Mesodermal cell (in vitro differentiated cells): Measurements from ENCODE around the gene PALLD.

Experiments used
- H3K27ac ChIP-seq: 2 replicates; pipeline ENCODE4 v1.7.0; 2013; ENCODE audit warnings: mild to moderate bottlenecking, low read depth, low read length, moderate library complexity; ENCODE audit not compliant: severe bottlenecking
- H3K36me3 ChIP-seq: 2 replicates; pipeline ENCODE4 v1.7.1; 2013; ENCODE audit warnings: mild to moderate bottlenecking, low read length, moderate library complexity; ENCODE audit not compliant: control insufficient read depth, insufficient read depth
- H3K4me1 ChIP-seq: one replicate; pipeline ENCODE4 v1.7.1; 2013; ENCODE audit warnings: mild to moderate bottlenecking, low read length; ENCODE audit not compliant: insufficient read depth, control insufficient read depth, poor library complexity, severe bottlenecking
- H3K4me3 ChIP-seq: 2 replicates; pipeline ENCODE4 v1.7.0; 2013; ENCODE audit warnings: low read length, control low read depth, mild to moderate bottlenecking; ENCODE audit not compliant: insufficient read depth, poor library complexity, severe bottlenecking; ENCODE audit errors: extremely low read depth
- H3K9me3 ChIP-seq: 2 replicates; pipeline ENCODE4 v1.7.1; 2013; ENCODE audit warnings: mild to moderate bottlenecking, low read length, moderate library complexity; ENCODE audit not compliant: control insufficient read depth
- WGBS, 2 experiments: methylation state at CpG; one replicate each; pipeline ENCODE4 v1.1.5; 2013; ENCODE audit warnings: missing lambda C conversion rate in 2 of 2; ENCODE audit not compliant: insufficient coverage in 2 of 2; 5-methylcytosine and 5-hydroxymethylcytosine counted together

The PALLD gene

GRCh38 chr4:168900080-168900479 is 403.2 kb downstream of the PALLD start:
- Histone ChIP-seq H3K4me1 (no peaks in the 10 kb centered on the region), H3K36me3 (peaks cover 85% of the 10 kb centered on the region), H3K4me3 (no peak overlapping the region), H3K9me3 (no peaks in the 10 kb centered on the region), H3K27ac (no peak overlapping the region)
- 93 to 100% methylated on average over 2 of the region's 2 CpGs for WGBS, 2 experiments

GRCh38 chr4:168907119-168907698 is 410.4 kb downstream of the PALLD start:
- Histone ChIP-seq H3K36me3 (peaks cover 76% of the 10 kb centered on the region), H3K27ac (peak overlapping the region; percentile 71)
- WGBS, 2 experiments: no CpG with 5 or more reads among the region's 2 CpGs

GRCh38 chr4:168908093-168908492 is 411.2 kb downstream of the PALLD start:
- H3K9me3 ChIP-seq: no peaks in the 10 kb centered on the region
- H3K27ac ChIP-seq: peak overlapping the region; percentile 71
- H3K36me3 ChIP-seq: peaks cover 76% of the 10 kb centered on the region
- H3K4me3 ChIP-seq: no peak overlapping the region
- no CpG with 5 or more reads among the region's 1 CpG for WGBS, 2 experiments
- H3K4me1 ChIP-seq: peaks cover 15% of the 10 kb centered on the region

More at GRCh38 chr4:168907119-168907698, 410.4 kb downstream of the PALLD start:
- H3K4me1 ChIP-seq: peaks cover 15% of the 10 kb centered on the region
- no peak overlapping the region for H3K4me3 ChIP-seq
- no peaks in the 10 kb centered on the region for H3K9me3 ChIP-seq

- no peaks in the 10 kb centered on the region for H3K9me3 ChIP-seq
- H3K36me3 ChIP-seq: peaks cover 77% of the 10 kb centered on the region
- no peak overlapping the region for H3K4me3 ChIP-seq
- no peak overlapping the region for H3K27ac ChIP-seq
- peaks cover 15% of the 10 kb centered on the region for H3K4me1 ChIP-seq
- WGBS, 2 experiments: 100% methylated on average over 1 of the region's 3 CpGs; no CpG with 5 or more reads in 1 of the 2 experiments
These were observed 412.0 kb downstream of the PALLD start for GRCh38 chr4:168908851-168909273.

DNA sequence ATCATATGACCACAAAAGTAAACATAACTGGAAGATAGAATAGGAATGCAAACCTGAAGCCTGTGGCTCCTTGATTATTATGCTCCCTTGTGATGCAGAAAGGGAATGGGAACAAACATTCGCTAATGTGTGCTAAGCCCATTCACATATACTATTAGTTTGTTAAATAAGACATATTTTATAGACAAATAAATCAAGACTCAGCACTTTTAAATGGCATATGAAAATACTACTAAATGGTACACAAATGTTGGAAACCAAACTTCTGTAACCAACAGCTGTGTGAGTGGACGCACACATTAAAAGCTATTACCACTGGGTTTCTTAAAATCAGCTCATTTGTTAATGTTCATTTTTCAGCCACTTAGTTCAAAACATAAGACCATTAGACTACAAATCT is 417.2 kb downstream of the PALLD start:
- WGBS, 2 experiments: no CpG with 5 or more reads among the region's 2 CpGs
- Histone ChIP-seq H3K27ac (no peak overlapping the region), H3K36me3 (peaks cover 72% of the 10 kb centered on the region), H3K4me1 (no peaks in the 10 kb centered on the region), H3K9me3 (no peaks in the 10 kb centered on the region), H3K4me3 (no peak overlapping the region)

DNA sequence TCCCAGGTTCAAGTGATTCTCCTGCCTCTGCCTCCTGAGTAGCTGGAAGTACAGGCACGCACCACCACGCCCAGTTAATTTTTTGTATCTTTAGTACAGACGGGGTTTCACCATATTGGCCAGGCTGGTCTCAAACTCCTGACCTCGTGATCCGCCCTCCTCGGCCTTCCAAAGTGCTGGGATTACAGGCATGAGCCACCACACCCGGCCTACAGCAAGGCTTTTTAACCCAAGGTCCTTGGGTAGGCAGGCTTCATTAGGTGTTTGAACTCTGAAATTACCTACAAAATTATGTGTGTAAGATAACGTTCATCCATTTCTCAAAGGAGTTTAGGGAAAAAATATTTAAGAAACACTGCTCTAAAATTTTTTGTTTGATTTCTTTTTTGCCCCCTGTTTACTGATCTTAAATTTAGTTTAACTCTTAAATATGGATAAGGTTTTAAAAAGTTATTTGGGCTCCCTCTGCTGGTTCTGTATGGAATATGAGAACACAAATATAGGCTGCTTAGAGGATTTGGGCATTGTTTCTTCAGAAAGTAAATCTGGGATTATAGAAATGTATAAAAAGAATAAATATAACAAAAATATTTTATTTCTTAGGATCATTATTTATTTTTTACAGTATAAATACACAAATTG is 420.4 kb downstream of the PALLD start:
- 88 to 93% methylated on average over 6 to 7 of the region's 8 CpGs for WGBS, 2 experiments
- H3K36me3 ChIP-seq: peaks cover 68% of the 10 kb centered on the region

GRCh38 chr4:168919706-168920324 is 423.0 kb downstream of the PALLD start:
- WGBS, 2 experiments: 94 to 100% methylated on average over 1 to 3 of the region's 4 CpGs
- H3K4me1 ChIP-seq: no peaks in the 10 kb centered on the region
- no peaks in the 10 kb centered on the region for H3K9me3 ChIP-seq
- H3K27ac ChIP-seq: no peak overlapping the region
- H3K36me3 ChIP-seq: peaks cover 64% of the 10 kb centered on the region
- no peak overlapping the region for H3K4me3 ChIP-seq

More for the DNA sequence above, 420.4 kb downstream of the PALLD start:
- H3K4me3 ChIP-seq: no peak overlapping the region
- H3K4me1 ChIP-seq: no peaks in the 10 kb centered on the region
- H3K27ac ChIP-seq: no peak overlapping the region
- no peaks in the 10 kb centered on the region for H3K9me3 ChIP-seq

- no peak overlapping the region for H3K4me3 ChIP-seq
- 100% methylated on average over 2 of the region's 6 CpGs; no CpG with 5 or more reads in 1 of the 2 experiments for WGBS, 2 experiments
- H3K4me1 ChIP-seq: no peaks in the 10 kb centered on the region
- peaks cover 70% of the 10 kb centered on the region for H3K36me3 ChIP-seq
- peak overlapping the region; percentile 23 for H3K27ac ChIP-seq
- no peaks in the 10 kb centered on the region for H3K9me3 ChIP-seq
These were observed 423.7 kb downstream of the PALLD start for GRCh38 chr4:168920441-168921065.

- Histone ChIP-seq H3K4me3 (no peak overlapping the region), H3K36me3 (peaks cover 79% of the 10 kb centered on the region), H3K4me1 (no peaks in the 10 kb centered on the region), H3K27ac (no peak overlapping the region), H3K9me3 (no peaks in the 10 kb centered on the region)
- 8 to 25% methylated on average over 1 to 2 of the region's 3 CpGs for WGBS, 2 experiments
These were observed 426.8 kb downstream of the PALLD start for GRCh38 chr4:168923526-168924194.

- no peak overlapping the region for H3K27ac ChIP-seq
- no peak overlapping the region for H3K4me3 ChIP-seq
- 100% methylated on average over 1 of the region's 2 CpGs; no CpG with 5 or more reads in 1 of the 2 experiments for WGBS, 2 experiments
- peaks cover 85% of the 10 kb centered on the region for H3K36me3 ChIP-seq
- no peaks in the 10 kb centered on the region for H3K9me3 ChIP-seq
- no peaks in the 10 kb centered on the region for H3K4me1 ChIP-seq
These were observed 427.8 kb downstream of the PALLD start for GRCh38 chr4:168924667-168925066.
